ENCODE measurements around the gene FOXK1. TPM values are rescaled to one million over a fixed set of nuclear protein-coding genes. Genes with fewer than 3 reads are reported as not detected.
A peak's percentile ranks its signal among the peaks of the same experiment; 100 is the strongest.

FOXK1 gene
- total and polyA plus RNA-seq, 4 experiments from 2014 or later, result 1.3 to 53.3 (median 29.0) TPM

GRCh38 chr7:4759211-4759610 is 77.1 kb downstream of the FOXK1 start:
- DNase-seq, result no peak
- POLR2A ChIA-PET (ENCODE audit: partially characterized antibody), result no interaction called here
- Mint-ChIP-seq H3K27ac (no peak overlapping the region), H3K9me3 (no peaks in the 10 kb centered on the region), H3K4me1 (peaks cover 0 to 6% (median 2%) of the 10 kb centered on the region in 4 donors), H3K4me3 (no peak overlapping the region), H3K36me3 (peaks cover 23 to 46% of the 10 kb centered on the region in 2 donors), H3K27me3 (no peaks in the 10 kb centered on the region)
- H3K4me3 ChIP-seq (ENCODE audit: low read length in 2 of 2), result no peak overlapping the region
- H3K9me3 ChIP-seq (ENCODE audit: control insufficient read depth in 1 of 2, low read length in 2 of 2), result no peaks in the 10 kb centered on the region
- peaks cover 66% of the 10 kb centered on the region for H3K36me3 ChIP-seq (ENCODE audit: insufficient read depth, low read length)
- no peaks in the 10 kb centered on the region for H3K27me3 ChIP-seq (ENCODE audit: insufficient read depth, low read length)
- H3K27ac ChIP-seq (ENCODE audit: low read depth, low read length), result no peak overlapping the region
- peaks cover 1% of the 10 kb centered on the region for H3K4me1 ChIP-seq (ENCODE audit: insufficient read depth, low read length)
- CTCF ChIA-PET (ENCODE audit: partially characterized antibody), result no interaction called here
- intact Hi-C loops (cut with micrococcal nuclease), result no loop called here

DNA sequence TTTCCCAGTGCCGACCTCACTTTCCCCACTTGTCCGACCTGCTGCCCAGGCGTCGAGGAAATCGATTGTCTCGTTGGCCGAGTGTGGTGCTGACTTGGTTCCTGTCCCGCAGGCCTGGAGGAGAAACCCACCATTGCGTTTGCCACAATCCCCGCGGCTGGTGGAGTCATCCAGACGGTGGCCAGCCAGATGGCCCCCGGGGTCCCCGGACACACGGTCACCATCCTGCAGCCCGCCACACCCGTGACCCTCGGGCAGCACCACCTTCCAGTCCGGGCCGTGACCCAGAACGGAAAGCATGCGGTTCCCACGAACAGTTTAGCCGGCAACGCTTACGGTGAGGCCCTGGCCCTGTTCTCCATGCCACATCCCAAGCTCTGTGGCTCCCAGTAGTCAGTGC is 78.9 kb downstream of the FOXK1 start:
- Mint-ChIP-seq H3K27ac (peak overlapping the region in 1 of 7 donors; percentile 12), H3K4me3 (no peak overlapping the region), H3K27me3 (no peaks in the 10 kb centered on the region), H3K4me1 (peaks cover 0 to 6% (median 0%) of the 10 kb centered on the region in 4 donors), H3K9me3 (no peaks in the 10 kb centered on the region), H3K36me3 (peaks cover 20 to 43% of the 10 kb centered on the region in 2 donors)
- ChIA-PET CTCF (ENCODE audit: partially characterized antibody) (no interaction called here), POLR2A (ENCODE audit: partially characterized antibody) (interaction anchor here (1.4 kb wide), 1 partner anchor 14 kb away, joined by 5 read pairs; the partner anchor contains the start of gene AP5Z1)
- Histone ChIP-seq H3K4me3 (ENCODE audit: low read length in 2 of 2) (no peak overlapping the region), H3K27me3 (ENCODE audit: insufficient read depth, low read length) (no peaks in the 10 kb centered on the region), H3K27ac (ENCODE audit: low read depth, low read length) (no peak overlapping the region), H3K36me3 (ENCODE audit: insufficient read depth, low read length) (peaks cover 49% of the 10 kb centered on the region), H3K9me3 (ENCODE audit: control insufficient read depth in 1 of 2, low read length in 2 of 2) (no peaks in the 10 kb centered on the region), H3K4me1 (ENCODE audit: insufficient read depth, low read length) (no peaks in the 10 kb centered on the region)
- DNase-seq, result no peak
- intact Hi-C loops (cut with micrococcal nuclease), result no loop called here

GRCh38 chr7:4762121-4763055 is 80.3 kb downstream of the FOXK1 start:
- Histone ChIP-seq H3K27me3 (ENCODE audit: insufficient read depth, low read length) (no peaks in the 10 kb centered on the region), H3K4me3 (ENCODE audit: low read length in 2 of 2) (no peak overlapping the region), H3K36me3 (ENCODE audit: insufficient read depth, low read length) (peaks cover 39% of the 10 kb centered on the region), H3K27ac (ENCODE audit: low read depth, low read length) (no peak overlapping the region), H3K4me1 (ENCODE audit: insufficient read depth, low read length) (no peaks in the 10 kb centered on the region), H3K9me3 (ENCODE audit: control insufficient read depth in 1 of 2, low read length in 2 of 2) (no peaks in the 10 kb centered on the region)
- H3K27ac Mint-ChIP-seq, result peak overlapping the region in 1 of 7 donors; percentile 68
- intact Hi-C loops (cut with micrococcal nuclease), result no loop called here
- H3K9me3 Mint-ChIP-seq, result no peaks in the 10 kb centered on the region
- CTCF ChIA-PET (ENCODE audit: partially characterized antibody), result no interaction called here
- H3K36me3 Mint-ChIP-seq, result peaks cover 20 to 36% of the 10 kb centered on the region in 2 donors
- H3K4me3 Mint-ChIP-seq, result no peak overlapping the region
- no peaks in the 10 kb centered on the region for H3K27me3 Mint-ChIP-seq
- peaks cover 0 to 6% (median 0%) of the 10 kb centered on the region in 4 donors for H3K4me1 Mint-ChIP-seq
- DNase-seq, result no peak
- POLR2A ChIA-PET (ENCODE audit: partially characterized antibody), result interaction anchor here (1.4 kb wide), 1 partner anchor 13 kb away, joined by 5 read pairs; the partner anchor contains the start of gene AP5Z1

- no peak for DNase-seq
- H3K27me3 Mint-ChIP-seq, result no peaks in the 10 kb centered on the region
- intact Hi-C loops (cut with micrococcal nuclease), result no loop called here
- Histone ChIP-seq H3K4me1 (ENCODE audit: insufficient read depth, low read length) (no peaks in the 10 kb centered on the region), H3K27me3 (ENCODE audit: insufficient read depth, low read length) (no peaks in the 10 kb centered on the region), H3K36me3 (ENCODE audit: insufficient read depth, low read length) (peaks cover 32% of the 10 kb centered on the region), H3K9me3 (ENCODE audit: control insufficient read depth in 1 of 2, low read length in 2 of 2) (no peaks in the 10 kb centered on the region), H3K4me3 (ENCODE audit: low read length in 2 of 2) (no peak overlapping the region), H3K27ac (ENCODE audit: low read depth, low read length) (no peak overlapping the region)
- H3K4me1 Mint-ChIP-seq, result peaks cover 0 to 6% (median 0%) of the 10 kb centered on the region in 4 donors
- no peak overlapping the region for H3K4me3 Mint-ChIP-seq
- H3K27ac Mint-ChIP-seq, result peak overlapping the region in 1 of 7 donors; percentile 68
- CTCF ChIA-PET (ENCODE audit: partially characterized antibody), result interaction anchor here (1.1 kb wide), 1 partner anchor 9 kb away, joined by 3 read pairs; no protein-coding TSS in a partner anchor
- peaks cover 20 to 32% of the 10 kb centered on the region in 2 donors for H3K36me3 Mint-ChIP-seq
- POLR2A ChIA-PET (ENCODE audit: partially characterized antibody), result interaction anchor here (1.8 kb wide), 1 partner anchor 12 kb away, joined by 5 read pairs; the partner anchor contains the start of gene AP5Z1
- no peaks in the 10 kb centered on the region for H3K9me3 Mint-ChIP-seq
These were observed 81.1 kb downstream of the FOXK1 start for GRCh38 chr7:4763091-4763793.

DNA sequence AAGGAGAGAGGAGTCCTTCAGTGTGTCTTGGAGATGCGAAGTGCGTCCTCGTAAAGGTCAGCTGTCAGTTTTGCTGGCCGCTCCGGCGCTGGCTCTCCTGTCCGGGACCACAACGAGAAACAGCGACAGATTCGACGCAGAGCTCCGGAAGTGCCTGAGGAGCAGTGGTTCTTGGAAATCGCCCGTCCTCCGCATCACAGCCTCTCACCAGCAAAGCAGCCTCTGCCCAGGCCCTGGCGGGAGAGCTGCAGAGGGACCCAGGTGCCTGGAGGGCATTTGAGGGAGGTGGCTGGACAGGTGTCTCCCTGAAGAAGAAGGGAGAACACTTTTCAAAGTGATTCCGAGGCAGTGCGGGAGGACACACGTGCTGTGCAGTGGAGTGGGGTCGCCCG is 81.7 kb downstream of the FOXK1 start:
- ChIA-PET POLR2A (ENCODE audit: partially characterized antibody) (interaction anchor here (1.8 kb wide), 1 partner anchor 12 kb away, joined by 5 read pairs; the partner anchor contains the start of gene AP5Z1), CTCF (ENCODE audit: partially characterized antibody) (interaction anchor here (1.1 kb wide), 2 partner anchors 9 to 12 kb away, joined by 3 read pairs; no protein-coding TSS in a partner anchor)
- intact Hi-C loops (cut with micrococcal nuclease), result no loop called here
- Mint-ChIP-seq H3K27ac (no peak overlapping the region), H3K4me1 (peaks cover 0 to 6% (median 0%) of the 10 kb centered on the region in 4 donors), H3K27me3 (no peaks in the 10 kb centered on the region), H3K4me3 (no peak overlapping the region), H3K36me3 (peaks cover 20 to 32% of the 10 kb centered on the region in 2 donors), H3K9me3 (no peaks in the 10 kb centered on the region)
- Histone ChIP-seq H3K27ac (ENCODE audit: low read depth, low read length) (no peak overlapping the region), H3K36me3 (ENCODE audit: insufficient read depth, low read length) (peaks cover 29% of the 10 kb centered on the region), H3K27me3 (ENCODE audit: insufficient read depth, low read length) (no peaks in the 10 kb centered on the region), H3K4me3 (ENCODE audit: low read length in 2 of 2) (no peak overlapping the region), H3K9me3 (ENCODE audit: control insufficient read depth in 1 of 2, low read length in 2 of 2) (no peaks in the 10 kb centered on the region), H3K4me1 (ENCODE audit: insufficient read depth, low read length) (no peaks in the 10 kb centered on the region)
- DNase-seq, result no peak

DNA sequence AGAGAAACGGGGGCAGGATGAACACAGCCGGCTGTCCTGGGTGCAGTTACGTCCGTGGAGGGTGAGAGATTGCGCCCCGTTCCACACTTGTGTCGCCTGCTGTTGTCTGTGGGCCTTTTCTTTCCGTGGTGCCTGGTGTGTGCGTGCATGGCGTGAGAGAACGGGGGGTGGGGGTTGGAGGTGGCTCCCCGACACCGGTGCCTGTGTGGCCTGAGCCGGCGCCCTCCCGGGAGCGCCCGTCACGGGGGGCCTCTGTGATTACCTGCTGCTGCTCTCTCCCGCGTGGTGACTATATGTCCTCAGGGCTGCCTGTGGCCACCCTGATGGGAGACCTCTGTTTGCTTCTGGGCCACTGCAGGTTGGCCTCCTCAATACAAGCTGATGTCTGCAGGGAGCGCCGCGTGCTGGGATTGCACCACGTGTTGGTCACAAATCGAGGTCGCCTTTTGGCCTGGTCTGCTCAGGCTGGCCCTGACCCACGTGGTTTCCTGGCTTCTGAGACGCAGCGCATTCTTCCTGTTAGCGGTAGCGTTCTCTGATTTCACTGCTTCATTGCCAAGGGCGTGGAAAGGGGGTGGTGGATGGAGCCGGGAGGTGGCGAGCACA is 82.4 kb downstream of the FOXK1 start:
- POLR2A ChIA-PET (ENCODE audit: partially characterized antibody), result interaction anchor here (1.8 kb wide), 1 partner anchor 11 kb away, joined by 5 read pairs; the partner anchor contains the start of gene AP5Z1

More for the DNA sequence above, 82.4 kb downstream of the FOXK1 start:
- H3K36me3 ChIP-seq (ENCODE audit: insufficient read depth, low read length), result peaks cover 27% of the 10 kb centered on the region
- H3K27ac Mint-ChIP-seq, result no peak overlapping the region
- no peaks in the 10 kb centered on the region for H3K9me3 Mint-ChIP-seq
- H3K27me3 Mint-ChIP-seq, result no peaks in the 10 kb centered on the region
- H3K4me3 Mint-ChIP-seq, result no peak overlapping the region
- H3K36me3 Mint-ChIP-seq, result peaks cover 20 to 32% of the 10 kb centered on the region in 2 donors
- peaks cover 0 to 7% (median 0%) of the 10 kb centered on the region in 4 donors for H3K4me1 Mint-ChIP-seq
- DNase-seq, result no peak
- intact Hi-C loops (cut with micrococcal nuclease), result no loop called here
- CTCF ChIA-PET (ENCODE audit: partially characterized antibody), result interaction anchor here (1.1 kb wide), 1 partner anchor 13 kb away, joined by 3 read pairs; no protein-coding TSS in a partner anchor
- no peaks in the 10 kb centered on the region for H3K4me1 ChIP-seq (ENCODE audit: insufficient read depth, low read length)
- H3K9me3 ChIP-seq (ENCODE audit: control insufficient read depth in 1 of 2, low read length in 2 of 2), result no peaks in the 10 kb centered on the region
- H3K4me3 ChIP-seq (ENCODE audit: low read length in 2 of 2), result no peak overlapping the region
- no peaks in the 10 kb centered on the region for H3K27me3 ChIP-seq (ENCODE audit: insufficient read depth, low read length)
- no peak overlapping the region for H3K27ac ChIP-seq (ENCODE audit: low read depth, low read length)
